Lower leg skin (tissue), 4 donors: Measurements from ENCODE around the gene ENTR1. TPM values are rescaled to one million over a fixed set of nuclear protein-coding genes. Genes with fewer than 3 reads are reported as not detected.
"Not testable (repeated sequence)": the region's sequence is repeated elsewhere in the genome, so short reads cannot be mapped to it uniquely, and the experiment has no call there.

Experiments used
- DNase-seq, 2 donors: peaks; one replicate each; pipeline ENCODE4 v3.0.0-alpha.2; 2019; ENCODE audit warnings: low spot score in 2 of 2
- H3K4me3 ChIP-seq: fragments of 200-600 bp; sonication (generic); 2 replicates; pipeline ENCODE4 v1.5.1; 2017; ENCODE audit warnings: mild to moderate bottlenecking, low read depth; ENCODE audit not compliant: poor library complexity, severe bottlenecking
- POLR2A ChIP-seq, 2 donors: fragments of 450-650 bp; IDR thresholded peaks; one replicate each; pipeline ENCODE4 v1.6.1; 2016 to 2017; ENCODE audit warnings: antibody characterized with exemption in 2 of 2, mild to moderate bottlenecking in 1 of 2, moderate library complexity in 1 of 2
- WGBS, 2 donors: methylation state at CpG; one replicate each; pipeline ENCODE4 v1.1.5; 2018; 5-methylcytosine and 5-hydroxymethylcytosine counted together
- intact Hi-C: fragments of 100-400 bp; cut with DNase I; formaldehyde crosslinking; loops from one replicate; pipeline ENCODE4 v1.15.0; 2023; ENCODE audit warnings: low total_unique reads
- total RNA-seq, 4 donors: library from RNA; depleted of rRNA; stranded (reverse); fragments of >200 nt; gene quantifications; one replicate each; pipeline ENCODE4 v1.1.0, GENCODE V29; 2016
- TF ChIP-seq, protein P1 (sequence below), 3 donors: fragments of 450-650 bp; IDR thresholded peaks; one replicate each; pipeline ENCODE4 v1.5.1; 2016; ENCODE audit warnings: antibody characterized with exemption in 3 of 3, mild to moderate bottlenecking in 3 of 3, moderate library complexity in 2 of 3

The ENTR1 gene
- total RNA-seq, 4 donors from 2014 or later = 29.8 to 46.2 (median 36.6) TPM

DNA sequence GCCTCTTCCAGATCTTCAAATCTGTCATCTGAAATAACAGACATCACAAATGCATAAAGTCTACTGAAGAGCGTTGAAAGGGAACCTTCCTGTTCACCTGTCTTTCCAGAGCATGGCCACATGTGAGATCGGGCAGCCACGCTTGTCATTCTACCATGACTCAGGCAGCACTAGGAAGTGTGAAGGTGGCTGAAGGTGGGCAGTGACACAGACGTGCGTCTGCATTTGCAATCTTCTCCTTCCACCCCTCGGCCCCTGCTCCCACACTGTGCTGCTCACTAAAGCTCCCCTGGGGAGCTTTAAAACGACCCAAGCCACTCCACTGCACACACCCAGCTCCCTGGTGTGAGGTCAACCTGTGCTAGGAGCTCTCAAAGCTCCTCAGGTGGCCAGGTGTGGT lies 2.5 kb downstream of the ENTR1 start:
- no peak overlapping the region for H3K4me3 ChIP-seq
- no peak for DNase-seq
- no peak for TF ChIP-seq POLR2A (IDR thresholded peaks at IDR 0.05)
- TF ChIP-seq, protein P1, sequence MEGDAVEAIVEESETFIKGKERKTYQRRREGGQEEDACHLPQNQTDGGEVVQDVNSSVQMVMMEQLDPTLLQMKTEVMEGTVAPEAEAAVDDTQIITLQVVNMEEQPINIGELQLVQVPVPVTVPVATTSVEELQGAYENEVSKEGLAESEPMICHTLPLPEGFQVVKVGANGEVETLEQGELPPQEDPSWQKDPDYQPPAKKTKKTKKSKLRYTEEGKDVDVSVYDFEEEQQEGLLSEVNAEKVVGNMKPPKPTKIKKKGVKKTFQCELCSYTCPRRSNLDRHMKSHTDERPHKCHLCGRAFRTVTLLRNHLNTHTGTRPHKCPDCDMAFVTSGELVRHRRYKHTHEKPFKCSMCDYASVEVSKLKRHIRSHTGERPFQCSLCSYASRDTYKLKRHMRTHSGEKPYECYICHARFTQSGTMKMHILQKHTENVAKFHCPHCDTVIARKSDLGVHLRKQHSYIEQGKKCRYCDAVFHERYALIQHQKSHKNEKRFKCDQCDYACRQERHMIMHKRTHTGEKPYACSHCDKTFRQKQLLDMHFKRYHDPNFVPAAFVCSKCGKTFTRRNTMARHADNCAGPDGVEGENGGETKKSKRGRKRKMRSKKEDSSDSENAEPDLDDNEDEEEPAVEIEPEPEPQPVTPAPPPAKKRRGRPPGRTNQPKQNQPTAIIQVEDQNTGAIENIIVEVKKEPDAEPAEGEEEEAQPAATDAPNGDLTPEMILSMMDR (IDR thresholded peaks at IDR 0.05) = no peak
- intact Hi-C loops = no loop called here
- 83 to 91% methylated on average over 7 of the region's 7 CpGs for WGBS, 2 donors

DNA sequence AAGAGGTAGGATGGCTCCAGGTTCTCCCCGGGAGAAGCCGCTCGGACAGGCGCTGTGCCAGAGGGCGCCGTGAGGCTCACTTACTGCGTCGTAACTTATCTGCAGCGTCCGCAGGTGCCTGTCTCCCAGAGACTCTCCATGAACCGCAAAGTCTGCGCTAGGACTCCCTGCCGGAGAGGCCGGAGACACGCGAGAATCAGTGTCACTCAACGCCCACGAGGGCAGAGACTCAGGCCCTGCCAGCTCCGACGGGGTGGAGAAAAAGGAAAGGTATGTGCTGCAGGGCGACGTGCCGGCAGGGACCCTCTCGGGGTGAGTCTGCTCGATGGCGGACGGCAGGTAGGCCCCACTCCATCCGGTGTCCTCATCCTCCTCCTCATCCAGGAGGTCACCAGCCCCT lies 3.4 kb downstream of the ENTR1 start:
- intact Hi-C loops, DNase-seq, H3K4me3 ChIP-seq: not testable (repeated sequence)
- 88 to 93% methylated on average over 19 to 28 of the region's 28 CpGs for WGBS, 2 donors

DNA sequence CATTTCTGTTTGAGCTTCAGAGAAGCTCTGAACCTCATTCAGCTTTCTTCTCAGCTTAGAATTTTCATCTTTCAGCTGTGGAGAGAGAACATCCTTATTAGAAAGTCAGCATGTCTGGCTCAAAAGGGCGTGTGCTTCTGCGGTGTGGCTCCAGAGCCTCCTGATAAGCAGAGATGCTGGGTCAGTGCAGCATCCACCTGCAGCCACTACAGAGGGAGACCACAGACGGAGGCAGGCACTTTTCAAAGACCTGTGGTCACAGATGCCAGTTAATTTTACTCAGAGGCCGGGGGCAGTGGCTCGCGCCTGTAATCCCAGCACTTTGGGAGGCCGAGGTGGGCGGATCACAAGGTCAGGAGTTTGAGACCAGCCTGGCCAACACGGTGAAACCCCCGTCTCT lies 4.5 kb downstream of the ENTR1 start:
- H3K4me3 ChIP-seq, DNase-seq, intact Hi-C loops: not testable (repeated sequence)
- WGBS, 2 donors = 84 to 85% methylated on average over 10 of the region's 10 CpGs

DNA sequence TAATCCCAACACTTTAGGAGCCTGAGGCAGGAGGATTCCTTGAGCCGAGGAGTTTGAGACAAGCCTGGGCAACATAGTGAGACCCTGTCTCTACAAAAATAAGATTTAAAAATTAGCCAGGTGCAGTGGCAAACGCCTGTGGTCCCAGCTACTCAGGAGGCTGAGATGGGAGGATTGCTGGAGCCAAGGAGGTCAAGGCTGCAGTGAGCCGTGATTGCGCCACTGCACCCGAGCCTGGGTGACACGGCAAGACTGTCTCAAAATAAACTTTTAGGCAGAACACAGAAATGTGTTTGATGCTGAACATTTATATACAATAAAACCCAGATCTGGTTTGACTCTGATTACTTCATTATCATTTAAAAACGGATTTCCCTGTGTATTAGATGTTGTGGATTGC lies 4.9 kb downstream of the ENTR1 start:
- no peak overlapping the region for H3K4me3 ChIP-seq
- intact Hi-C loops = no loop called here
- 63 to 67% methylated on average over 7 of the region's 7 CpGs for WGBS, 2 donors
- DNase-seq = no peak
- TF ChIP-seq, protein P1 (IDR thresholded peaks at IDR 0.05) = no peak
- no peak for TF ChIP-seq POLR2A (IDR thresholded peaks at IDR 0.05)

DNA sequence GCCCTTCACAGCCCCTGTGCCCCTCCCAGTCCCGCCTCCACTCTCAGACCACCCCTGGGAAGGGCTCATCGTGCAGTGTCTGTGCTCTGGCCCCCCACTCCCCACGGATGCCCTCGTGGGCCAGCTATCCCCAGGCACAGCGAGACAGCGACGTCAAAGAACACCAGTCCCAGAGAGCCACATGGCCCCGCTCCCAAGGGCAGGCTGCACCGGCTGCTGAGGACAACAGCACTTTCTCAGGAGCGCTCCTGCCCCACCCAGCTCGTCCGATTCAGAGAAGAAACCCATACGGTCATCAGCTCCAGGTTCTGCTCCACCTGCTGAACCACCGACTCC lies 5.6 kb downstream of the ENTR1 start:
- WGBS, 2 donors = 63 to 68% methylated on average over 14 of the region's 14 CpGs
- no peak for DNase-seq
- intact Hi-C loops = no loop called here
- TF ChIP-seq POLR2A (IDR thresholded peaks at IDR 0.05) = no peak
- TF ChIP-seq, protein P1 (IDR thresholded peaks at IDR 0.05) = no peak
- no peak overlapping the region for H3K4me3 ChIP-seq

DNA sequence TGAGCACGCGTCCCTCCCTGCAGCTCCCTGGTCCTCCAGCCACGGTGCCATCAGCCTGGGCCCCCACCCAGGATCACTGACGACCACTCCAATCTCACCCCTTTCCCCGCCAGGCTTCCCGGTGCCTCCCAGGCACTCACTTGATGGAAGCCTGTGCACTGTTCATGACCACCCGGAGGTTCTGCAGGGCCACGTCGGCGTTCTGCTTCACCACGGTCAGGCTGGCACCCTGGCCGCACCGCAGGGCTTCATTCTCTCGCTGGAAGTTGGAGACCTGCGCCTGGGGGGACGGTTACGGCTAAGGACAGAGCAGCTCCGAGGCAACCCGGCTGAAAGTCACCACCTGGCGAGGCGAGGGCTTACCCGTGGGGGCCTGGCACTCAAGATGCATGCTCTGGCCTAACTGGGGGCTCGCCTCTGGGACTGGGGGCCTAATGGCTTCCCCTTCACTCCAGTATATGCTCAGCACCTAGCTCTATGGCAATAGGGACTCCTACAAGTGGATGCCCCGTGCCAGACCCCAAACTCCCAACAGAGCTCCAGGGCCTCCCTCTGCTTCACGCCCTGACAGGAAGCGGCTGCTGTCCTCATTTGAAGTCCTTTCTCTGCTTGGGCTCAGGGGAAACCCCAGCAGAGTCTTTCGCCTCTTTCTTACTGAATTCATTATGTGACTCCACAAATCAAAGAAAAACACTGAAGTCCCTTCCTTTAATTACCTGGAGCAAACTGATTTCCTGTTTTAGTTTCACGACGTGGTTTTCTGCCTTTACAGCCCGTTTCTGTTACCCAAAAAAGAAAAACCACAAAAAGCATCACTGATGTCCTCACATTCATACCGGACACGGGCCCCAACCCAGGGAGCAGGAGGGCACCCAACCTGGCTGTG lies 6.3 kb downstream of the ENTR1 start:
- no peak overlapping the region for H3K4me3 ChIP-seq
- no peak for DNase-seq
- 82 to 83% methylated on average over 29 to 32 of the region's 32 CpGs for WGBS, 2 donors
- TF ChIP-seq POLR2A (IDR thresholded peaks at IDR 0.05) = no peak
- TF ChIP-seq, protein P1 (IDR thresholded peaks at IDR 0.05) = no peak
- intact Hi-C loops = no loop called here

DNA sequence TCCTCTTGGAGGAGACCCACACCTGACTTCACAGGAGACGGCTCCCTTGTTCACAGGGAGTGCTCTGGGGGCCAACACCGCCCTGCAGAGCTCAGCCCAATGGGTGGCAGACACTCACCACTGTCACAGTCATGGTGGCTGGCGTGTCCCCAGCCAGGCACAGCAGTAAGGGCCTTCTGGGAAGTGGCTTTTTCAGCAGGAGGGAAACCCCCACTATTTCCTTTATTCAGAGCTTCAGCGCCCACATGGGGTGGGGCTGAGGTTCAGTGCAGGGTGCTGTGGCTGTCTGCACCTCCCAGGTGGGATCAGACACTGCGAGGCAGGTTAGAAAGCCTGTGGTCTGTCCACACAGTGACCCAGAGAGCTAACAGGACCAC lies 6.9 kb downstream of the ENTR1 start:
- intact Hi-C loops = no loop called here

More for the DNA sequence above, 6.9 kb downstream of the ENTR1 start:
- 82 to 90% methylated on average over 5 of the region's 5 CpGs for WGBS, 2 donors
- DNase-seq = no peak
- no peak overlapping the region for H3K4me3 ChIP-seq
- no peak for TF ChIP-seq POLR2A (IDR thresholded peaks at IDR 0.05)
- TF ChIP-seq, protein P1 (IDR thresholded peaks at IDR 0.05) = no peak
